ENCODE measurements around the gene ACVR1B.

GRCh38 chr12:51906430-51907082 lies 44.9 kb upstream of the ACVR1B start:
- no peak for TF ChIP-seq CTCF (IDR thresholded peaks at IDR 0.05)
- no peak for TF ChIP-seq POLR2A (IDR thresholded peaks at IDR 0.05)
- TF ChIP-seq POLR2AphosphoS5 (IDR thresholded peaks at IDR 0.05) = no peak

Measured in prostate gland (tissue), 2 donors.